Measurements from ENCODE around the gene DDI2. TPM values are rescaled to one million over a fixed set of nuclear protein-coding genes. Genes with fewer than 3 reads are reported as not detected.

DDI2 gene
- total RNA-seq, 2 donors from 2014 or later = 18.8 to 30.1 TPM

- ATAC-seq = no peak
Measured at GRCh38 chr1:15680561-15681348, 63.5 kb downstream of the DDI2 start.

GRCh38 chr1:15681349-15682292, 64.4 kb downstream of the DDI2 start:
- H3K27me3 ChIP-seq = no peaks in the 10 kb centered on the region
- no peaks in the 10 kb centered on the region for H3K36me3 ChIP-seq (replicated peaks in 1 of 2; ENCODE audit: insufficient read depth in 1 of 2, low read depth in 2 of 2)
- no peaks in the 10 kb centered on the region for H3K9me3 ChIP-seq
- no peak for ATAC-seq
- no peak overlapping the region for H3K27ac ChIP-seq
- H3K4me1 ChIP-seq = peaks cover 16% of the 10 kb centered on the region
- WGBS, 2 donors = 86 to 87% methylated on average over 11 to 12 of the region's 12 CpGs
- H3K4me3 ChIP-seq = no peak overlapping the region
- no peak for TF ChIP-seq CTCF (IDR thresholded peaks at IDR 0.05)
- TF ChIP-seq POLR2A (IDR thresholded peaks at IDR 0.05) = no peak
- intact Hi-C loops (cut with DNase I) = no loop called here
- no peak for DNase-seq

More at GRCh38 chr1:15680561-15681348, 63.5 kb downstream of the DDI2 start:
- H3K27ac ChIP-seq = peak overlapping the region in 1 of 4 donors; percentile 37
- no peak overlapping the region for H3K4me3 ChIP-seq
- peak in 1 of 4 donors; percentile 16 for DNase-seq
- intact Hi-C loops (cut with DNase I) = no loop called here
- H3K4me1 ChIP-seq = peaks cover 10% of the 10 kb centered on the region
- no peaks in the 10 kb centered on the region for H3K36me3 ChIP-seq (replicated peaks in 1 of 2; ENCODE audit: insufficient read depth in 1 of 2, low read depth in 2 of 2)
- TF ChIP-seq POLR2A (IDR thresholded peaks at IDR 0.05) (no peak), CTCF (IDR thresholded peaks at IDR 0.05) (no peak)
- no peaks in the 10 kb centered on the region for H3K27me3 ChIP-seq
- no peaks in the 10 kb centered on the region for H3K9me3 ChIP-seq
- 73 to 82% methylated on average over 7 of the region's 7 CpGs for WGBS, 2 donors

- no peak for DNase-seq
- Histone ChIP-seq H3K9me3 (no peaks in the 10 kb centered on the region), H3K4me1 (peaks cover 21% of the 10 kb centered on the region), H3K4me3 (no peak overlapping the region), H3K27me3 (no peaks in the 10 kb centered on the region), H3K27ac (peak overlapping the region in 2 of 4 donors; percentile 87 to 96), H3K36me3 (replicated peaks in 1 of 2; ENCODE audit: insufficient read depth in 1 of 2, low read depth in 2 of 2) (no peaks in the 10 kb centered on the region)
- WGBS, 2 donors = 92% methylated on average over 4 of the region's 4 CpGs
- intact Hi-C loops (cut with DNase I) = no loop called here
- ATAC-seq = no peak
- TF ChIP-seq POLR2A (IDR thresholded peaks at IDR 0.05) = no peak
- TF ChIP-seq CTCF (IDR thresholded peaks at IDR 0.05) = no peak
Measured at GRCh38 chr1:15682936-15683341, 65.7 kb downstream of the DDI2 start.

GRCh38 chr1:15683345-15684039, 66.2 kb downstream of the DDI2 start:
- no peaks in the 10 kb centered on the region for H3K27me3 ChIP-seq
- intact Hi-C loops (cut with DNase I) = no loop called here
- ATAC-seq (no peak), DNase-seq (no peak)
- no peaks in the 10 kb centered on the region for H3K9me3 ChIP-seq
- H3K27ac ChIP-seq = peak overlapping the region; percentile 63 to 96 (median 86)
- 36 to 80% methylated on average over 7 to 17 of the region's 18 CpGs for WGBS, 2 donors
- peak overlapping the region; percentile 32 to 80 for H3K4me3 ChIP-seq
- H3K36me3 ChIP-seq (replicated peaks in 1 of 2; ENCODE audit: insufficient read depth in 1 of 2, low read depth in 2 of 2) = no peaks in the 10 kb centered on the region
- TF ChIP-seq POLR2A (IDR thresholded peaks at IDR 0.05) (no peak), CTCF (IDR thresholded peaks at IDR 0.05) (no peak)
- peaks cover 25% of the 10 kb centered on the region for H3K4me1 ChIP-seq

All from body of pancreas (tissue), 4 donors.